GM21381 (cell line): Measurements from ENCODE around the gene HMCN1.
"Not testable (repeated sequence)": the region's sequence is repeated elsewhere in the genome, so short reads cannot be mapped to it uniquely, and the experiment has no call there.

Experiments
- ATAC-seq: cut with Tn5 transposase; IDR thresholded peaks from one replicate; pipeline ENCODE4 v1.9.1; 2021; ENCODE audit warnings: mild to moderate bottlenecking, moderate library complexity; ENCODE audit not compliant: unreplicated experiment

HMCN1 gene

DNA sequence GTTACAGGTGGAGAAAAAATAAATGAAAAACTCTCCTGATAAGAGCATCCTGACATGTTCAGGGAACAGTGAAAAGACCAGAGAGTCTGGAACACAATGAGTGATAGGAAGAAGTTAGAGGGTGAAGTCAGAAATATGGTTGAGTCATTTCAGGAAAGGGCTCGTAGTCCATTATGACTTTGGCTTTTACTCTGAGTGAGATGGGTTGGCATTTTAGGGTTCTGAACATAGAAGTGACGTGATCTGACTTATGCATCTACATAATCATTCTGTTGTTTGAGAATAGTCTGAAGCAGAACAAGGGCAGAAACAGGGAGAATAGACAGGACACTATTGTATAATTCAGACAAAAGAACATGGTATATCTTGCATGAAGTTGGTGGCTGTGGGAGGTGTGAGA lies 5.8 kb downstream of the HMCN1 start:
- no peak for ATAC-seq

DNA sequence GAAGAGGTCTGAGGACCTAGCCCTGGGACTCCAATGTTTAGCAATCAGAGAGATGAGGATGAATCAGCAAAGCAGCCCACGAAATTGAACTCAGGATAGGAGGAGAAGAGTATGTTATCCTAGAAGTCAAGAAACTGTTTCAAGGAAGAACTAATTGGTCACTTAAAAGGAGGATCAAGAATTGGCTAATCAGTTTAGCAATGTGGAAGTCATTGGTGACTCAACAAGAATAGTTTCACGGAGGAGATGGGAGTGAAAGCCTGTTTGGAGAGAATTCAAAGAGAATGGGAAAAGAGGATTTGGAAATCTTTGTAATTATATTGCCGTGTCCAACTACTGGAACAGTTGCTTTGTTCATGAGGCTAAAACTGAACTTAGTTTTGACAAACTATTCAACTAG lies 7.4 kb downstream of the HMCN1 start:
- no peak for ATAC-seq

DNA sequence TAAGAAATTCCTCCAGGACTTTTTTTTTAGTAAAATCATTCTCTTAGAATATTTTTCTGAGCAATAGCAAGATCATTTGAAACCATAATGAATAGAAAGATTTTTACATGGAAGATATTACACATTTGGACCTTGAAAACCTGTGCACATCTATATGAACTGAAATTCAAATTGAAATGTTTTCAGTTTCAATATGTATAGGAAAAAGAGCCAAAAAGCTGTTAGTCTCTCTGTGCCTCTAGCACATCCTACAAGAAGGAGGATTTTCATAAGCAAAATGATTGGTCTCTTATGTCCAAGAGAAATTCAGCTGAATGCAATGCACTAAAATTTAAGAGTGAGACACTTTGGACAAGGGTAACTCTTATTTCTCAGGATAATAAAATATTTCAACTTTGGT lies 8.2 kb downstream of the HMCN1 start:
- ATAC-seq = no peak

GRCh38 chr1:185745165-185745564 lies 11.0 kb downstream of the HMCN1 start:
- ATAC-seq = no peak

DNA sequence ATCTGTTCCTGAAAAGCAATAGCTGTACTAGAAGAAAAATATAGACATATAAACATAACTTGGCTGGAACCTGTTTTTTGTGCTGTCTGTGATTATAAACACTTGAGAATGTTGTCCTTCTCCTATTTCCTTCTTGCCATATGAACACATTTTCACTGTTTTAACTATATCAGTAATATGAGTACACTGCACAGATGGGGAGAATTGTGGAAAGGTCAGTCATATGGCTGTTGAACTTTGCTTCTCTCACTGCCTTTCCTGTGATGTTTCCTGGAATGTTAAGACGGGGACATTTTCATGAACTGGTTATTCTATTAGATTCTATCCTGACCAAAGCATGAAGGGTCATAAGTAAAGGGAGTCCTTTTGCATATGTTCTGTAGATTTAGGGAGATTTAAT lies 24.9 kb downstream of the HMCN1 start:
- ATAC-seq = no peak

- ATAC-seq = no peak
Measured at GRCh38 chr1:185761841-185762240, 27.6 kb downstream of the HMCN1 start.

- no peak for ATAC-seq
Measured at GRCh38 chr1:185767508-185768120, 33.4 kb downstream of the HMCN1 start.

- no peak for ATAC-seq
Measured at GRCh38 chr1:185768371-185768770, 34.2 kb downstream of the HMCN1 start.

- no peak for ATAC-seq
Measured at GRCh38 chr1:185769136-185769535, 34.9 kb downstream of the HMCN1 start.

GRCh38 chr1:185774394-185774793 lies 40.2 kb downstream of the HMCN1 start:
- ATAC-seq = no peak

GRCh38 chr1:185775501-185775900 lies 41.3 kb downstream of the HMCN1 start:
- ATAC-seq = no peak

DNA sequence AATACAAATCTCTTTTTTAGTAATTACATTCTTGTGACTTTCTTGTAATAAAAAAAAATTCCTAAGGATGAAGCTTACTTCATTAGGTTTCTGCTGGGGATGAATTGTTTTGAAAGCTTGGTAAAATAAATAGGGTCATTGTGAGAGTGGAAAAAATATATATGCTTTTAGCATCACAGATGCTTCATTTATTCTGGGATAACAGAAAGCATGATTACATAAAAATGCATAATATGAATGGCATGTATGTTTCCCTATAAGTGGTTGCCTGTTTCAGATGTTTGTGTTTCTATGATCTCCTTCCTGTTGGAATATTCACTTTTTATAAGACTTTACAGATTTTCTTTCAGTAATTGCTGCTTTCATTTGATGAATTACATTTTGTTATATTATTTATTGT lies 42.3 kb downstream of the HMCN1 start:
- ATAC-seq = no peak

DNA sequence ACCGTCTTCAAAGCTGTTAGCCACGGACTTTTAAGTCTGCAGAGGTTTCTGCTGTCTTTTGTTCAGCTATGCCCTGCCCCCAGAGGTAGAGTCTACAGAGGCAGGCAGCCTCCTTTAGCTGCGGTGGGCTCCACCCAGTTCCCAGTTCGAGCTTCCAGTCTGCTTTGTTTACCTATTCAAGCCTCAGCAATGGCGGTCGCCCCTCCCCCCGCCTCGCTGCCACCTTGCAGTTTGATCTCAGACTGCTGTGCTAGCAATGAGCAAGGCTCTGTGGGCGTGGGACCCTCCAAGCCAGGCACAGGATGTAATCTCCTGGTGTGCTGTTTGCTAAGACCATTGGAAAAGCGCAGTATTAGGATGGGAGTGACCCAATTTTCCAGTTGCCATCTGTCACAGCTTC lies 49.7 kb downstream of the HMCN1 start:
- ATAC-seq = not testable (repeated sequence)

- ATAC-seq = no peak
Measured at GRCh38 chr1:185785586-185785985, 51.4 kb downstream of the HMCN1 start.

- ATAC-seq = no peak
Measured at GRCh38 chr1:185786524-185786923, 52.3 kb downstream of the HMCN1 start.

- ATAC-seq = no peak
Measured at GRCh38 chr1:185787238-185787637, 53.0 kb downstream of the HMCN1 start.

DNA sequence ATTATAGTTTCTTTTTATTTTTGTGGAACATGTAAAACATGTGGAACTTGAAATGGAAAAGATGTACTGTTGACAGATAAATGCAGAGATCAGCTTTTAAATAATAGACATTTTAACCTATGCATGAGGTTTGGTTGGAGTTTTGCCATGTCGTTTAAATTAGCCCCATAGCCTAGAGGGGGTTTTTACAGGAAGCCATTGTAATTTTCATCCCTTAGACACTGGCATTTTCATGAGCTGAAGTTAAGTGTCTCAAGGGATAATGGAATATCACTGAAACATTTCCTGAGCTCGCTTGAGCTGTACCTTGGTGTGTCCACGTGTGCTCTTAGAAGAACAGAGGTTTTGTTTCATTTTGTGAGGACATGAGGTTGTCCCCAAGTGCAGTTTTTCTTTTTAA lies 54.2 kb downstream of the HMCN1 start:
- no peak for ATAC-seq

DNA sequence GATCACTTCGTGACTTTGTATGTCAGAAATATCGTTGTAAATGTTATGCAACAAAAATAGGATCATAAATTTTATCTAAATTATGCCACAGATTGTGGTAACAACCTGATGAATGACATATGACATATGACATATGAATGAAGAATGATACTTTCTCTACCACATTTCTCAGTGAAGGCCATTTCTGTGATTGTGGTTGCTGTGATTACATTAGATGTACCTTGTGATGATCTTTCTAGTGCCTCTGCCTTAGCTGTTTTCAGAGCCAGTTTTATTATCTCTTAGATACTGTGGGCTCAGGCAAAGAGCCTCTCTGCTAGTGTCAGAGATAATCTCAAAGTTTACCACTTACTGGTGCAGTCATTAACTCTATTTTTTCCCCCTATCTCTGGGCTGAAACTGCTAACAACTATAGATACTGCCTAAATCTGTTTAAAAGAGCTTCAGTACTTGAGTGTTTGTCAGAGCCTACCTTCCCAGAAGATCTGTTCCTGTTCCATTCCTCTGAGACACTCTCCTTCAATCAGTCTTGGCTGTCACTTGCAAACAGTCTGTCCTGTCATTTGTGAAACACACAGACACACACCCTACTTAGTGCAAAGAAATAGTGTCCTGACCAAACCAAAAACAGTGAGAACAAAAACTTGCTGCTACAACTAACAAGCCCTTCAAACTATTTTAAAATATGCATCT lies 55.5 kb downstream of the HMCN1 start:
- no peak for ATAC-seq

- ATAC-seq = no peak
Measured at GRCh38 chr1:185790194-185790735, 56.1 kb downstream of the HMCN1 start.

DNA sequence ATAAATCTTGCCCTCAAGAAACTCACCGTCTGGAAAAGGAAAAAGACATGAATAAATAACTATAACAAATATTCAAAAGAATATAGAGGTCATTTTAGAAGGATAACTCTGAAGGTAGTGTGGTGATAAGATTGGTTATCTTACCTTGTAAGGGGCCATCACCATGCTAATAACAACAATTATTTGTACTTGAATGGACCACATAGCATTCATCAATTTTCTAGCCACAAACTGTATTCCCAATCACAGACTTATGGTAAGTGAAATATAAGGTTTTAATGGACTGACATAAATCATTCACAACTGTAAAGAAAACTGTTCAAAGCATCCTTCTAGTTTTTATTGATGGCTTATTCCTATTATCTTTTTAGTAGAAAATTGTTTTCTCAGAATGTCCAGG lies 57.8 kb downstream of the HMCN1 start:
- ATAC-seq = no peak

- ATAC-seq = not testable (repeated sequence)
Measured at GRCh38 chr1:185794495-185794894, 60.3 kb downstream of the HMCN1 start.

- ATAC-seq = no peak
Measured at GRCh38 chr1:185795181-185795580, 61.0 kb downstream of the HMCN1 start.

DNA sequence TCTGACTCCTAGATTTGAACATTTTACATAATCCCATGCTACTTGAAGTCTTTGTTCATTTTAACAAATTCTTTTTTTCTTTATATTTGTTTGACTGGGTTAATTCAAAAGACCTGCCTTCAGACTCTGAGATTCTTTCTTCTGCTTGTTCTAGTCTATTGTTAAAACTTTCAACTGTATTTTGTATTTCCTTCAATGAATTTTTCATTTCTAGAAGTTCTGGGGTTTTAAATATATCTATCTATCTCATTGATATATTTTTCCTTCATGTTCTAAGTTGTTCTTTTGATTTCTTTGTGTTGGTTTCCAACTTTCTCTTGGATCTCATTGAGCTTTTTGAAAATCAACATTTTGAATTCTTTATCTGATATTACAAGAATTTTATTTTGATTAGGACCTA lies 64.3 kb downstream of the HMCN1 start:
- no peak for ATAC-seq
